ENCODE data around the gene HAND1. TPM values are rescaled to one million over a fixed set of nuclear protein-coding genes. Genes with fewer than 3 reads are reported as not detected.

The HAND1 gene
- total and polyA plus RNA-seq, 9 of the 15 experiments (the other 6 are each of a cell fraction or from before 2014, with no cell fraction given) = not detected

GRCh38 chr5:154456540-154456939 lies 21.5 kb downstream of the HAND1 start:
- intact Hi-C loops (cut with micrococcal nuclease) = no loop called here
- TF ChIP-seq, protein P1, sequence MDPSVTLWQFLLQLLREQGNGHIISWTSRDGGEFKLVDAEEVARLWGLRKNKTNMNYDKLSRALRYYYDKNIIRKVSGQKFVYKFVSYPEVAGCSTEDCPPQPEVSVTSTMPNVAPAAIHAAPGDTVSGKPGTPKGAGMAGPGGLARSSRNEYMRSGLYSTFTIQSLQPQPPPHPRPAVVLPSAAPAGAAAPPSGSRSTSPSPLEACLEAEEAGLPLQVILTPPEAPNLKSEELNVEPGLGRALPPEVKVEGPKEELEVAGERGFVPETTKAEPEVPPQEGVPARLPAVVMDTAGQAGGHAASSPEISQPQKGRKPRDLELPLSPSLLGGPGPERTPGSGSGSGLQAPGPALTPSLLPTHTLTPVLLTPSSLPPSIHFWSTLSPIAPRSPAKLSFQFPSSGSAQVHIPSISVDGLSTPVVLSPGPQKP (CRISPR knock-in tag; IDR thresholded peaks at IDR 0.05) = no peak
- no peak for TF ChIP-seq ZNF740 (CRISPR knock-in tag; IDR thresholded peaks at IDR 0.05)
- no peak for TF ChIP-seq ZNF740 (tag; IDR thresholded peaks at IDR 0.05)
- no peak for TF ChIP-seq BRCA1 (IDR thresholded peaks at IDR 0.05)
- no peak for TF ChIP-seq BRCA1 (CRISPR knock-in tag; IDR thresholded peaks at IDR 0.05)
- TF ChIP-seq ZNF175 (CRISPR knock-in tag; IDR thresholded peaks at IDR 0.05; ENCODE audit: low read depth) = peak; percentile 72; the same call in 1 of the 2 replicates
- TF ChIP-seq PHF20 (IDR thresholded peaks at IDR 0.05; ENCODE audit: partially characterized antibody) = no peak
- no peak for TF ChIP-seq ZNF778 (CRISPR knock-in tag; IDR thresholded peaks at IDR 0.05)
- no peak for TF ChIP-seq RCOR1 (IDR thresholded peaks at IDR 0.05; ENCODE audit: borderline replicate concordance in 1 of 2, low read depth in 2 of 2, low read length in 2 of 2)
- TF ChIP-seq ZNF584 (CRISPR knock-in tag; IDR thresholded peaks at IDR 0.05; ENCODE audit: low read depth) = peak; percentile 25; the same call in 1 of the 2 replicates
- no peak for TF ChIP-seq TAL1 (IDR thresholded peaks at IDR 0.05)
- no peak for TF ChIP-seq KLF13 (tag; IDR thresholded peaks at IDR 0.05; ENCODE audit: borderline replicate concordance, low read depth)
- 0 out of 2 replicates have a peak, but pooled peaks have one; percentile 29 for TF ChIP-seq PATZ1 (CRISPR knock-in tag; IDR thresholded peaks at IDR 0.05; ENCODE audit: borderline replicate concordance)
- no peak for TF ChIP-seq POLR3A (IDR thresholded peaks at IDR 0.05; ENCODE audit: borderline replicate concordance, extremely low read depth, insufficient read depth, insufficient read length)
- TF ChIP-seq ZFP1 (CRISPR knock-in tag; IDR thresholded peaks at IDR 0.05) = no peak
- TF ChIP-seq SRSF7 (optimal IDR thresholded peaks at IDR 0.05; ENCODE audit: low read depth, low read length) = no peak
- TF ChIP-seq KAT7 (CRISPR knock-in tag; IDR thresholded peaks at IDR 0.05; ENCODE audit: borderline replicate concordance) = no peak
- no peak for TF ChIP-seq ZBED1 (IDR thresholded peaks at IDR 0.05)
- peak; percentile 73 for TF ChIP-seq L3MBTL2 (IDR thresholded peaks at IDR 0.05)
- TF ChIP-seq NFIX (CRISPR knock-in tag; IDR thresholded peaks at IDR 0.05; ENCODE audit: low read depth) = no peak
- peak; percentile 66 for TF ChIP-seq ZNF589 (CRISPR knock-in tag; IDR thresholded peaks at IDR 0.05; ENCODE audit: low read depth)
- ATAC-seq (no peak), FAIRE-seq (no peak), DNase-seq (ENCODE audit: extremely low read depth in 1 of 4, low spot score in 3 of 4) (no peak)
- H3K4me1 ChIP-seq (replicated peaks in 1 of 2; ENCODE audit: control insufficient read depth in 2 of 2, insufficient read depth in 2 of 2, low read length in 2 of 2) = no peaks in the 10 kb centered on the region; a peak in 1 of 5 replicates
- H3K27ac ChIP-seq (ENCODE audit: extremely low read depth, low read depth, low read length) = no peak overlapping the region
- H4K20me1 ChIP-seq (replicated peaks; ENCODE audit: control insufficient read depth, insufficient read depth, low read length) = no peaks in the 10 kb centered on the region
- POLR2A ChIA-PET = interaction anchor here (0.7 to 2.5 kb wide), 4 partner anchors 8 to 369 kb away, joined by 3 to 8 read pairs (median 3); no protein-coding TSS in a partner anchor
- 57% methylated on average over 3 of the region's 3 CpGs for WGBS (ENCODE audit: insufficient coverage, low coverage, missing lambda C conversion rate)
- H3K9me3 ChIP-seq (replicated peaks; ENCODE audit: control insufficient read depth, insufficient read depth, low read depth, low read length) = no peaks in the 10 kb centered on the region; the same call in 1 of the 2 replicates
- no TSS peak for BruUV-seq (replicated peaks)
- H3K27me3 ChIP-seq (ENCODE audit: control insufficient read depth in 2 of 2, insufficient read depth in 2 of 2, low read length in 2 of 2) = no peaks in the 10 kb centered on the region
- no peaks in the 10 kb centered on the region for H3K9me1 ChIP-seq (ENCODE audit: control insufficient read depth, insufficient read depth, low read length)
- no peak overlapping the region for H3K9ac ChIP-seq (ENCODE audit: insufficient read depth in 1 of 2, low read depth in 2 of 2, low read length in 2 of 2)
- no peak overlapping the region for H2AFZ ChIP-seq (ENCODE audit: low read depth, low read length)
- in situ Hi-C loops (cut with MboI) = no loop called here
- H3K36me3 ChIP-seq (ENCODE audit: control insufficient read depth, insufficient read depth, low read length) = peaks cover 46% of the 10 kb centered on the region
- CTCF ChIA-PET (ENCODE audit: low intra/inter-chr PET ratio) = no interaction called here
- H3K4me2 ChIP-seq (ENCODE audit: insufficient read depth, low read length) = no peak overlapping the region
- no peak overlapping the region for H3K4me3 ChIP-seq
- no peaks in the 10 kb centered on the region for H3K79me2 ChIP-seq (ENCODE audit: control insufficient read depth, insufficient read depth, low read length)
